NCI-H1417 (cell line): ENCODE results near the gene ROPN1L.
"Not testable (repeated sequence)": the region's sequence is repeated elsewhere in the genome, so short reads cannot be mapped to it uniquely, and the experiment has no call there.

ENCODE experiments used
- DNase-seq, 3 experiments: peaks; one replicate each; lab custom pipeline; 2025; lab: John Stamatoyannopoulos, UW

ROPN1L gene

GRCh38 chr5:10501554-10502075, 59.9 kb downstream of the ROPN1L start:
- no peak for DNase-seq

DNA sequence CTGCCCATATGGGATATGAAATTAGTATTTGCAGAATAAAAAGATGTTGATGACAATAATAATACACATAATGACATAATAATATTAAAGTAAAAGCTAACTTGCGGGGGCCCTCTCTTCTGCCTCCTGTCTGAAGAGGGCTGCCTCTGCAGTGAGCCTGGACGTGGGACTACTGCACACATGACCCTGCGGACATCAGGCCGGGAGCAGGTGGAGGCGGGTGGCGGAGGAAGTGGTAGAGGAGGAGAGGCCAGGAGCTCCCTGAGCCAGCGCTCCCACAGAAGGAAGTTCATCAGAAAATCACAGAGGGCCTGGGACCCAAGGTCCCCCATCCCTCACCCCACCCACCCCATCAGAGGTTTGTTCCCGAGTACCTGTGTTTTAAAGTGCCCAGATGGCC, 60.5 kb downstream of the ROPN1L start:
- no peak for DNase-seq

DNA sequence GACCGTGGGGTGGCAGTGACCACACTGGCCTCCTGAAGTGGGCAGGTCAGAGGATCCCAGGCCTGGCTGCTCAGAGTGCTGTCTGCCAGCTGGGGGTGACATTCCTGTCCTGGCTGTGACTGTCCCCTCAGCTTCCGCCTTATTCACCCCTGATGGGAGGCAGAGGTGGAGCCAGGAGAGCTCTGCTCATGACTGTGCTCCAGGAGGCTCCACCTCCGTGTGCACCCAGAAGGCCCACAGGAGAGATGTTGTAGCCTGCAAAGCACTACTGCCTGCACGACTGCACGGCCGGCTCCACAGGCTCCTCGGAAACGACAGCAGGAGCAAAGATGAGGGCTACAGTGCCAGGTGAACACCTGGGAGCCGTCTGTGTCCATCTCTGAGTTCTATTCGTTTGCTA, 60.9 kb downstream of the ROPN1L start:
- DNase-seq: no peak

GRCh38 chr5:10503321-10503720, 61.6 kb downstream of the ROPN1L start:
- no peak for DNase-seq

DNA sequence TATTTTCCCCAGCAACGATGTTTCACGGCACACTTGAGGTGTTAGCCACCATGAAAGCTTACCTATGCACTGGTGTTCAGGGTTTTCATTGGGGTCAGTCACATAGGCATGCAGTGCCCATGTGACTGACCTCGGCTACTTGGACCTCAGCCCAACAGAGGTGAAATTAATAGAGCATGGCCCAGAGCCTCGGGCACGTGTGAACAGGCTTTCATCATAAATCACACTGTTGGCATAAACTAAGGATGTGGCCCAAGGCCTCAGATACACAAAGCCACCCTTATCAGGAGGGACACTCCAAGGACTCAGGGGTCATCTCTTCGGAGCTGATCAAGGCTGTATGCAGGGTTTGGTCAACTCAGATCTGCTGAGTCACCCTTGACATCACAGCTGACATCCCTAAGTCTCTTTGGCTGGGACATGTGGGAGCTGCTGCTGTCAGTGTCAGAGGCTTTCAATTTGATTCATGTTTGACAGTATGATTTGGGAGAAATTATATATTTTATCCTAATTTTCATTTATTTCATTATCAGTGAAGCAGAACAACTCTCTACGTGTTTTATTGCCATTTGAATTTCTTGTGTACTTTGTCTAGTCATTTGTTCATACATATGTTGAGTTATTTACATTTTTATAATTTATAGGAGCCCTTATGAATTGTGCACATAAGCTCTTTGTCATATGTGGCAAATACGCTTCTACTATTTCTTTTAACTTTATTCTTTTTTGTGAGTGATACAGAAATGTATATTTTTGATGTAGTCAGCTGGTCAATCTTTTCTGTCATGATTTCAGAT, 62.5 kb downstream of the ROPN1L start:
- DNase-seq: peak in 2 of 3 experiments; percentile 14 to 52

DNA sequence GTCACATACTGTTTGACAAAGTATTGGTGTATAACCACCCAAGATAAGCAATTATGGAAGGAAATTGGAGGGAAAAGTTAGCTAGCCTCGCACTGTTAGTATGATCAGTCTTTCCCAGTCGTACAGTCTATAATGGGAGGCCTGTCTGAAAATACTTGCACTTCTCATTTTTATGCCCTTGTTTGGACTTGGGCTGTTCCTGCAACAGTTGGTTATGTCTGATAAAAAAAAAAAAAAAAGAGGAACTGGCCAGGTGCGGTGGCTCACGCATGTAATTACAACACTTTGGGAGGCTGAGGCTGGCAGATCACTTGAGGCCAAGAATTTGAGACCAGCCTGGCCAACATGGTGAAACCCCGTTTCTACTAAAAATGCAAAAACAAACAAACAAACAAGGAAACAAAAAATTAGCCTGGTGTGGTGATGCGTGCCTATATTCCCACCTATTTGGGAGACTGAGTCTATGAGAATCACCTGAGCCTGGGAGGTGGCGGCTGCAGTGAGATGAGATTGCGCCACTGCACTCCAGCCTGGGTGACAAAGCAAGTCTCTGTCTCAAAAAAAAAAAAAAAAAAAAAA, 63.9 kb downstream of the ROPN1L start:
- no peak for DNase-seq

DNA sequence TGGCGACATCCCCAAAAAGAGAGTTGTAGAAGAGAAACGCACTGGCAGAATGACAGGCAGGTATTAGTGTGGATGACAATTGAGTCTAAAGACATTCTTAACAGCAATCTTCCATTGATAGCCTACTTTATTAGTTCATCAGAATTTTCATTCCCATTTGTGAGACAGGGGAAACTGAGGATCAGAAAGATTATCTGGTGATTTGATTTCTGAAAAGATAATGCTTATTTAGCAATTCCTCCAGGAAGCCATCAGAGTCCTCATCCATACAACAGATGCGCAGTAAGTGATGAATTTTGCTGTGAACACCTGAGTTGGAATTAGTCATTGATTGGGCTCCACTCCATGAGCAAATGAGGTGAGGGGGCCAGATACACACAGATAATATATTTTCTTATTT, 64.9 kb downstream of the ROPN1L start:
- DNase-seq: no peak

DNA sequence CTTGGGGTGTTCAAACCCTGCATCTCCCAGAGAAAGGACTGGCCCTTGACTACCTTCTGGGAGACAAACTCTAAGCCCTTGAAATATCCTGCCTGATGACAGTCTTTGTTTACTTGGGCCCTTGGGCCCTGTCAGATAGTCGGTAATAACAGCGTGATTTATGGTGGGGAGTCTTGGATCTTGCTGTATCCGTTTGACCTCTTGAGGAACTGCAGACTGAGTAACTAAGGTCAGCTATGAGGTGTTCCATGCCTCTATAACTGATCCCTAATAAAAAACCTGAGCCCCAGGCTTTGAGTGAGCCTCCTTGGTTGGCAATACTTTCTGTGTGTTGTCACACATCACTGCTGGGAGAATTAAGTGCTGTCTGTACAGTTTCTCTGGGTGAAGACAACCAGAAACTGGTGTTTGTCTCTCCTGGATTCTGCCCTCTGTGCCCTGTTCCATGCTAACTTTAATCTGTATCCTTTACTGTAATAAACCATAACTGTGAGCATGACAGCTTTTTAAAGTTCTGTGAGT, 66.0 kb downstream of the ROPN1L start:
- DNase-seq: peak; percentile 33 to 78 (median 36)

- DNase-seq: peak in 1 of 3 experiments; percentile 20
Observed at GRCh38 chr5:10509575-10509974, 67.9 kb downstream of the ROPN1L start.

DNA sequence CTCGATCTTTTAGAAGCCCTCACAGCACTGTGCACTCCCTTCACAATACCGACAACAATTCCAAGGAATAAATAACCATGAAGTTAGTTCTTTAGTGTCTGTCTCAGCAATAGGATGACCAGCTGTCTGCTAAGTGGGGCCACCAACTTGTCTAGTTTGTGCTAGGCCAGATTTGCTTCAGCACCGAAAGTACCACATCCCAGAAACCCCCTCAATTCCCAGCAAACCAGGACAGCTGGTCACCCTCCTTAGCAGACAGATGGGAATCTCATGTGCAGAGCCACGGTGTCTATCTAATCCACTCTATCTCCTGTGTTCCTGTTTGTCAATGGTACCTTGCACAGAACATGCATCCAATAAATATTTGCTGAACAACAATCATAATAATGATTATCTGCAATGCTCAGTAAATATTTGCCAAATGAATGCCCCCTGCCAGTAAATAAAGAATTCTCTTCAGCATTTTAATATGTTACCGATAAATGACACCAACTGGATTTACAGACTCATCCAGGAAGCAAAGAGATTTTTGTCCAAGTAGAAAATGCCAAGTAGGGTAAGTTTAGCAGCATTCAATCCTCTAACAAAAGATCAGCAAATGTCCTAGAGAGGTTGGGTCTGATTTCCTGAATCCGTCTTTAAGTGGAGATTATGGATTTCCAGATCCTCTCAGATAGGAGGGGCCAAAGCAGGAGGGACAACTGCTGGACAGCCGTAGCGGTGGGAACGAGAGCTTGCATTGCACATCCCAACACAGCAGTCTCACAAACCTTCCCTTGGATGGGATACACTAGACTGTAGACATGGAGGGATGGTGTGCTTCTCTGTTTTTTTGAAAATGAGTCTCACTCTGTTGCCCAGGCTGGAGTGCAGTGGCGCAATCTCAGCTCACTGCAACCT, 70.3 kb downstream of the ROPN1L start:
- DNase-seq: no peak

DNA sequence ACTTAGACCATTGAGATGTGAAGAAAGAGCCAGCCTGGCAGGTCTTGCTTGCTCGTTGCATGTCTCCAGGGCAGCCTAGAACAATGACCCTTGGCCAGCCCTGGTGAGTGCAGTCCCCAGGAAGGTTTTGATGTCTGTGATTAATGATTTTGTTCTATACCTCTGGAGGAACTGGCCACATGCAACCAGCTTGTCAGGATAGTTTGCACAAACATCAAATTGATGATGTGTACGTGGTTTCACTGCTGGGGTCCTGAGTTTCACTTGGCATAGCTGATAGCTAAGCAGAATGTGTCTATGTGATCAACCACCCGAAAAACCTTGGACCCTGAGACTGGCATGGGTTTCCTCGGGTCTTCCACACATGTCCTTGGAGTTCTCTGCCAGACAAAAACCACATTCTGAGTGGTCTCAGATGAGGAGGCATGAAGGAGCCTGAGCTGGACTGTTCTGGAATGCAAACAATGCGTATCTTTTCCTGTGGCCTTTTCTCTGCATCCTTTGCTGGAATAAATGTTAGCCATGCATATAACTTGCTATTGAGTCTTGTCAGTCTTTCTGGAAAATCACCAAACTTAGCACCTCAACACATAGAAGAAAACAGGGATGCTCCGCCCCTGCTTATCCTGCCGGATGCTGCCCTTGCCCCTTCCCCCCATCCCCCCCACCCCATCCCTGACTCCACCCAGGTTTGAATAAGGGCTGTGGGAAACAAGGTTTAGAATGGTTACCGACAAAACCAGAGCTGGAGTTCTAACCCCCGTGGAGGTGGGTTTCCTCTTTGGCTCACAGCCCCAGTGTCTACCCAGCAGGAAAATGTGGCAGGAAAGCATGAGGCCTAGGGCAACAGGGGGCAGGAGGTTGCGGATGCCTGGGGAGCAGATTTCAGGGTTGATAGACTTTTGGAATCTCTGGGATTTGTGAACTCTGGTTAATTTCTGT, 72.1 kb downstream of the ROPN1L start:
- no peak for DNase-seq

GRCh38 chr5:10514572-10514971, 72.9 kb downstream of the ROPN1L start:
- DNase-seq: not testable (repeated sequence)
